ENCODE data around the gene P2RY1. TPM values are rescaled to one million over a fixed set of nuclear protein-coding genes. Genes with fewer than 3 reads are reported as not detected.
"Not testable (repeated sequence)": the region's sequence is repeated elsewhere in the genome, so short reads cannot be mapped to it uniquely, and the experiment has no call there.

P2RY1 gene
- total RNA-seq, 1 experiment from 2014 or later, result 25.1 TPM

GRCh38 chr3:152828075-152828840 lies 6.7 kb upstream of the P2RY1 start:
- H3K4me3 ChIP-seq (ENCODE audit: insufficient read depth, low read depth, low read length), result no peak overlapping the region
- H3K36me3 ChIP-seq (replicated peaks; ENCODE audit: control insufficient read depth, insufficient read depth, low read length), result no peaks in the 10 kb centered on the region
- DNase-seq, result no peak
- H3K27me3 ChIP-seq (ENCODE audit: control insufficient read depth, insufficient read depth, low read length), result no peaks in the 10 kb centered on the region

- peaks cover under 1% of the 10 kb centered on the region; the same call in 1 of the 2 replicates for H3K27me3 ChIP-seq (ENCODE audit: control insufficient read depth, insufficient read depth, low read length)
- H3K36me3 ChIP-seq (replicated peaks; ENCODE audit: control insufficient read depth, insufficient read depth, low read length), result no peaks in the 10 kb centered on the region
- no peak overlapping the region for H3K4me3 ChIP-seq (ENCODE audit: insufficient read depth, low read depth, low read length)
- no peak for DNase-seq
These were observed 4.7 kb upstream of the P2RY1 start for GRCh38 chr3:152830245-152830644.

- no peaks in the 10 kb centered on the region for H3K36me3 ChIP-seq (replicated peaks; ENCODE audit: control insufficient read depth, insufficient read depth, low read length)
- no peak for DNase-seq
- peaks cover 13% of the 10 kb centered on the region for H3K27me3 ChIP-seq (ENCODE audit: control insufficient read depth, insufficient read depth, low read length)
- H3K4me3 ChIP-seq (ENCODE audit: insufficient read depth, low read depth, low read length), result no peak overlapping the region
These were observed 2.9 kb upstream of the P2RY1 start for GRCh38 chr3:152832046-152832445.

- Histone ChIP-seq H3K36me3 (replicated peaks; ENCODE audit: control insufficient read depth, insufficient read depth, low read length) (no peaks in the 10 kb centered on the region), H3K27me3 (ENCODE audit: control insufficient read depth, insufficient read depth, low read length) (peaks cover 13% of the 10 kb centered on the region), H3K4me3 (ENCODE audit: insufficient read depth, low read depth, low read length) (no peak overlapping the region)
- no peak for DNase-seq
These were observed 1.8 kb upstream of the P2RY1 start for GRCh38 chr3:152833089-152833488.

GRCh38 chr3:152834191-152834775 lies 648 bp upstream of the P2RY1 start:
- no peak for DNase-seq
- no peaks in the 10 kb centered on the region for H3K36me3 ChIP-seq (replicated peaks; ENCODE audit: control insufficient read depth, insufficient read depth, low read length)
- H3K4me3 ChIP-seq (ENCODE audit: insufficient read depth, low read depth, low read length), result peak overlapping the region; percentile 89
- H3K27me3 ChIP-seq (ENCODE audit: control insufficient read depth, insufficient read depth, low read length), result peaks cover 13% of the 10 kb centered on the region

GRCh38 chr3:152835601-152836102 lies 721 bp downstream of the P2RY1 start:
- H3K27me3 ChIP-seq (ENCODE audit: control insufficient read depth, insufficient read depth, low read length), result peaks cover 13% of the 10 kb centered on the region
- DNase-seq, result peak; percentile 62
- no peaks in the 10 kb centered on the region for H3K36me3 ChIP-seq (replicated peaks; ENCODE audit: control insufficient read depth, insufficient read depth, low read length)
- H3K4me3 ChIP-seq (ENCODE audit: insufficient read depth, low read depth, low read length), result peak overlapping the region; percentile 89

GRCh38 chr3:152836269-152836668 lies 1.3 kb downstream of the P2RY1 start:
- peaks cover 13% of the 10 kb centered on the region for H3K27me3 ChIP-seq (ENCODE audit: control insufficient read depth, insufficient read depth, low read length)
- no peaks in the 10 kb centered on the region for H3K36me3 ChIP-seq (replicated peaks; ENCODE audit: control insufficient read depth, insufficient read depth, low read length)
- DNase-seq, result no peak
- peak overlapping the region; percentile 89 for H3K4me3 ChIP-seq (ENCODE audit: insufficient read depth, low read depth, low read length)

GRCh38 chr3:152839511-152839910 lies 4.6 kb downstream of the P2RY1 start:
- H3K27me3 ChIP-seq (ENCODE audit: control insufficient read depth, insufficient read depth, low read length), result peaks cover 13% of the 10 kb centered on the region
- no peaks in the 10 kb centered on the region for H3K36me3 ChIP-seq (replicated peaks; ENCODE audit: control insufficient read depth, insufficient read depth, low read length)
- H3K4me3 ChIP-seq (ENCODE audit: insufficient read depth, low read depth, low read length), result no peak overlapping the region
- no peak for DNase-seq

- no peak for DNase-seq
- peaks cover 4% of the 10 kb centered on the region for H3K27me3 ChIP-seq (ENCODE audit: control insufficient read depth, insufficient read depth, low read length)
- H3K4me3 ChIP-seq (ENCODE audit: insufficient read depth, low read depth, low read length), result no peak overlapping the region
- no peaks in the 10 kb centered on the region for H3K36me3 ChIP-seq (replicated peaks; ENCODE audit: control insufficient read depth, insufficient read depth, low read length)
These were observed 6.2 kb downstream of the P2RY1 start for GRCh38 chr3:152841131-152841530.

GRCh38 chr3:152842413-152842812 lies 7.5 kb downstream of the P2RY1 start:
- no peak overlapping the region for H3K4me3 ChIP-seq (ENCODE audit: insufficient read depth, low read depth, low read length)
- no peaks in the 10 kb centered on the region for H3K36me3 ChIP-seq (replicated peaks; ENCODE audit: control insufficient read depth, insufficient read depth, low read length)
- H3K27me3 ChIP-seq (ENCODE audit: control insufficient read depth, insufficient read depth, low read length), result no peaks in the 10 kb centered on the region
- DNase-seq, result no peak

- no peaks in the 10 kb centered on the region for H3K27me3 ChIP-seq (ENCODE audit: control insufficient read depth, insufficient read depth, low read length)
- no peaks in the 10 kb centered on the region for H3K36me3 ChIP-seq (replicated peaks; ENCODE audit: control insufficient read depth, insufficient read depth, low read length)
- no peak overlapping the region for H3K4me3 ChIP-seq (ENCODE audit: insufficient read depth, low read depth, low read length)
- DNase-seq, result no peak
These were observed 9.0 kb downstream of the P2RY1 start for GRCh38 chr3:152843955-152844354.

GRCh38 chr3:152846572-152847202 lies 11.8 kb downstream of the P2RY1 start:
- not testable (repeated sequence) for DNase-seq; H3K4me3 ChIP-seq (ENCODE audit: insufficient read depth, low read depth, low read length); H3K36me3 ChIP-seq (replicated peaks; ENCODE audit: control insufficient read depth, insufficient read depth, low read length); H3K27me3 ChIP-seq (ENCODE audit: control insufficient read depth, insufficient read depth, low read length)

- H3K4me3 ChIP-seq (ENCODE audit: insufficient read depth, low read depth, low read length); DNase-seq; H3K36me3 ChIP-seq (replicated peaks; ENCODE audit: control insufficient read depth, insufficient read depth, low read length); H3K27me3 ChIP-seq (ENCODE audit: control insufficient read depth, insufficient read depth, low read length): not testable (repeated sequence)
These were observed 12.7 kb downstream of the P2RY1 start for GRCh38 chr3:152847599-152847998.

- Histone ChIP-seq H3K27me3 (ENCODE audit: control insufficient read depth, insufficient read depth, low read length) (no peaks in the 10 kb centered on the region), H3K4me3 (ENCODE audit: insufficient read depth, low read depth, low read length) (no peak overlapping the region), H3K36me3 (replicated peaks; ENCODE audit: control insufficient read depth, insufficient read depth, low read length) (no peaks in the 10 kb centered on the region)
- DNase-seq, result no peak
These were observed 15.2 kb downstream of the P2RY1 start for GRCh38 chr3:152849996-152850578.

GRCh38 chr3:152853196-152853595 lies 18.3 kb downstream of the P2RY1 start:
- Histone ChIP-seq H3K36me3 (replicated peaks; ENCODE audit: control insufficient read depth, insufficient read depth, low read length) (no peaks in the 10 kb centered on the region), H3K27me3 (ENCODE audit: control insufficient read depth, insufficient read depth, low read length) (no peaks in the 10 kb centered on the region), H3K4me3 (ENCODE audit: insufficient read depth, low read depth, low read length) (no peak overlapping the region)
- DNase-seq, result no peak

Measured in H7 (cell line).